ENCODE results near the gene RRAS.

Gene RRAS

DNA sequence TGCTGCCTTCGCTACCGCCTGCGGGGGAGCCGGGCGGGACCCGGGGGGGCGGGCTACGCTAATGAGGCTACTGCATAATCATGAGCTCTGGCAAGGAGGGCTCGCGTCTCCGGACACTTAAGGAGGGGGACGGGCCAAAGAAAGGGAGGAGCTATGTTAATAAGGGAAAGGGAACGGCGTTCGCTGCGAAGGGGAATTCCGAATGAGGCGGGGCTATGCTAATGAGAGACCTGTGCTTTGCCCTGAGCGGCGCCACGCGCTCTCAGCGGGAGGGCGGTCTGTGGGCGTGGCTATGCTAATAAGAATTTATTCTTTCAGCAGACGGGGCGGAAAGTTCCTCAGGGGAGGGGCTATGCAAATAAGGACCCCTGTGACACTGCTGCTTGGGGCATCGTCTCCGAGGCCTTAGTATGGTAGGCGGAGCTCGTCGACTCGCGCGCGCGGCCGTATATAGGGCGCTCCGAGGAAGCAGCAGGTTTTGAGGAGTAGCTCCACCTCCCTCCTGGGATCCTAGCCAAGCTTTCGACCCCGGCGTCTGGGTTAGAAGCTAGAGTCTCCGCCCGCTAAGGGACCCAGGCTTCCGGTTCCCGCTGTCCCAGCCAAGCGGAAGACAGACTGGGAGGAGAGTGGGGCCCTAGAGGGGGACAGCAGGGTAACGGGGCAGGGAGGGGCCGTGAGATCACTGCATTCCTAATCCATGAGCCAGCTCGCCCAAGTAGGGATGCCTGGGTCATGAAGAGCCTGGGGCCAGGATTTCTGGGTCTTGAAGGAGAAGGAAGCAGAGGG, at the start of gene RRAS:
TSS of gene RRAS (minus strand) at position 31 of the 786 bp plus-strand sequence. CDS start 45 bp downstream, outside the sequence.
- peak; percentile 100 for DNase-seq (ENCODE audit: extremely low read depth, low read depth)
- TF ChIP-seq CTCF (IDR thresholded peaks at IDR 0.05; ENCODE audit: low read depth, low read length), result no peak

DNA sequence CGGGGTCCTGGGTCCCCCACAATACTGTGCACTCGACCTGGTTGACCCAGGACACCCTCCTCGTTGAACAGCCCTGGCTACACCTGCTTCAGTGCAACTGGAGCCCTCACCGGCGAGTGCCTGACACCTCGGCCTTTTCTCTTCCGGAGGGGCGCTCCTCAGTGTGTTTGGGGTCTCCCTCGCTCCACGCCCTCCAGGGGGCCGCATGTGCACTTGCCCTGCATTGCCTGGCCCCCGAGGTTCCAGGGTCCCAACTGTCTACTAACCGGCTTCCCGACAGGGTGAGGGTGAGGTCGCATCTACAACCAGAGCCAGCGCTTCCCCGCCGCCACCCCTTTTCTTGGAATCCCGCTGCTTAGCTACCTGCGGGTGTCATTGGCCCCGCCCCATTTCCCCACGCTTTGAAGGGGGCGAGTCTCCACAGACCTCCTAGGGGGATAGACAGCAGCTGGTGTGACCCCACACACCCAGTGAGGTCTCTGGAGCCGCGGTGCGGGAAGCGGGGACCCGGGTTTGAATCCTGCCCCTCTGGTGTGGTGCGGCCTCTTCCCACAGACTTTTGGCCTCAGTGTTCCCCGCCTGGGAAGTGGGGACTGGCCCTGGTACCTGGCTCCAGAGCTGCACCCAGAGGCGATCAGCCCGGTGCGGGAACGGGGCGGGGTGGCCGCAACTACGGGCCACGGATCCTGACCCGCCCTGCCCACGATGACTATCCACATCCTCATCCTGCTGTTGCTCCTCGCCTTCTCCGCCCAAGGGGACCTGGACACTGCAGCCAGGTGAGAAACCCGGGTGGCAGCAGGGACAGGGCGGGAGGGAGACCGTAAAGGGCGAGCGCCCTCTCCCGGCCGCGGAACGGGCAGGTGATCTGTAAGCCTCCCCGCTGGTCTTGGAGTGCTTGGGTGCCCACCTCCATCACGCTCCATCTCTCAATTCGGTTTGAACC, 49.5 kb upstream of the RRAS start, which contains the start of gene ADM5:
TSS of gene ADM5 (plus strand) at position 462 of the 946 bp plus-strand sequence. CDS start at position 706, 244 bp downstream.
- no peak for DNase-seq (ENCODE audit: extremely low read depth, low read depth)
- TF ChIP-seq CTCF (IDR thresholded peaks at IDR 0.05; ENCODE audit: low read depth, low read length), result peak; percentile 63

GRCh38 chr19:49688531-49689132, 48.7 kb upstream of the RRAS start:
- no peak for TF ChIP-seq CTCF (IDR thresholded peaks at IDR 0.05; ENCODE audit: low read depth, low read length)
- no peak for DNase-seq (ENCODE audit: extremely low read depth, low read depth)

DNA sequence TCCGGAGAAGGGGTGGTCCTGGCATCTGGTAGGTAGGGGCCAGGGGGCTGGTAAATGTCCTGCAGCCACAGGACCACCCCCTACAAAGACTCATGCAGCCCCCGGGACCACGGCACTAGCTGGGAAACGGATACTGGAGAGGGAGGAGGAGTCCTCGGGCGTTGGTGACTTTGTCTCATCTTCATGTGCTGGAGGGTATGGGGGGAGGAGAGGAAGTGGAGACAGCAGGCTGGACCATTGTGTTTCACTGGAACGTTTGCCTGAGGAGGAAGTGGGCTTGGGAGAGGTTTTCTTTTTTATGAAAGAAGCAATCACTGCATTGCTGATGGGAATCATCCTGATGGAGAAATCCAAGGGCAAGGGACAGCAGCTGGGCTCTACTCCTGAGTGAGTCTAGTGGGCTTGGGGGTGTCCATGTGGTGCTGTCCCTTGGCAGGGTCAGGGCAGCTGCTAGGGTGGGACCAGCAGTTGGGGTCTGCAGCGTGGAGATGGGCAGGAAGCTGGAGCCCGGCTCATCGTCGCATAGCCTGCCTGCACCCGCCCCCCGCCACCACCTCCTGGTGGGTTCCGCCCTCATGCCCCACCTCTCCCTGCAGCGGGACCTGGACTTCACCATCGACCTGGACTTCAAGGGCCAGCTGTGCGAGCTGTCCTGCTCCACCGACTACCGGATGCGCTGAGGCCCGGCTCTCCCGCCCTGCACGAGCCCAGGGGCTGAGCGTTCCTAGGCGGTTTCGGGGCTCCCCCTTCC, 47.8 kb upstream of the RRAS start:
- DNase-seq (ENCODE audit: extremely low read depth, low read depth), result no peak
- TF ChIP-seq CTCF (IDR thresholded peaks at IDR 0.05; ENCODE audit: low read depth, low read length), result no peak

GRCh38 chr19:49687150-49687549, 47.2 kb upstream of the RRAS start:
- TF ChIP-seq CTCF (IDR thresholded peaks at IDR 0.05; ENCODE audit: low read depth, low read length), result no peak
- no peak for DNase-seq (ENCODE audit: extremely low read depth, low read depth)

DNA sequence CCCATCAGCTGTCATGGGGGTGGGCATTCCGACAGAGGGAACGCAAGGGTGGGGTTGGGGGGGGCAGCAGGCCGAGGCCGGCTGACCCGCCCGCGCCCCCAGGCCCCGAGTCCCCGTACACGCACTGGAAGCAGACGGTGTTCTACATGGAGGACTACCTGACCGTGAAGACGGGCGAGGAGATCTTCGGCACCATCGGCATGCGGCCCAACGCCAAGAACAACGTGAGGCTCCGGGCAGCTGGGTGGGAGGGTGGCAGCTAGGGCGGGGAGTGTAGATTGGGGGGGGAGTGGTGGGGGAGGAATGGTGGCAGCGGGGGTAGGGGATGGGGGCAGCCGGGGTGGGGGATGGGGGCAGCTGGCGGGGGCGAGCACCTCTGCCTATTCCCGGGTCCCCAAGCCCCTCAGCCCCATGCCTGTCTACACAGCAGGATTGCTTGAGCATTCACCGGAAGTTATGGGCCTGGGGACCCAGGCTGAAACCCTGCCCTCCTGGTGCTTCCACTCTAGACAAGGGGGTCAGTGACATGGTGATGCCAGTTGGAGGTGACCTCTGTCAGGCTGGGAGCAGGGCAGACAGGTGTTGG, 46.7 kb upstream of the RRAS start:
- TF ChIP-seq CTCF (IDR thresholded peaks at IDR 0.05; ENCODE audit: low read depth, low read length), result no peak
- DNase-seq (ENCODE audit: extremely low read depth, low read depth), result no peak
